Esophagus muscularis mucosa (tissue), 4 donors: ENCODE measurements around the gene TIMM29. TPM values are rescaled to one million over a fixed set of nuclear protein-coding genes. Genes with fewer than 3 reads are reported as not detected.
A peak's percentile ranks its signal among the peaks of the same experiment; 100 is the strongest.
"Not testable (repeated sequence)": the region's sequence is repeated elsewhere in the genome, so short reads cannot be mapped to it uniquely, and the experiment has no call there.

ENCODE experiments used
- DNase-seq: peaks from one replicate; pipeline ENCODE4 v3.0.0-alpha.2; 2017; ENCODE audit errors: extremely low spot score
- H3K27ac ChIP-seq, 4 donors: fragments of 200-600 bp; sonication (generic); replicated peaks in 1 of 4; 1 replicate in 3 of 4; 2 replicates in 1 of 4; pipeline ENCODE4 v1.5.1; 2016 to 2019; ENCODE audit warnings: mild to moderate bottlenecking in 1 of 4
- H3K27me3 ChIP-seq, 4 donors: fragments of 200-600 bp; sonication (generic); one replicate each; pipeline versions ENCODE4 v1.5.1 to v1.6.0; 2016 to 2019
- H3K36me3 ChIP-seq, 4 donors: fragments of 200-600 bp; sonication (generic); one replicate each; pipeline ENCODE4 v1.5.1; 2016 to 2019
- H3K4me1 ChIP-seq, 4 donors: fragments of 200-600 bp; sonication (generic); one replicate each; pipeline ENCODE4 v1.5.1; 2016 to 2019
- H3K4me3 ChIP-seq, 4 donors: fragments of 200-600 bp; sonication (generic); 1 replicate in 2 of 4; 2 replicates in 2 of 4; pipeline ENCODE4 v1.5.1; 2016 to 2019; ENCODE audit warnings: mild to moderate bottlenecking in 4 of 4, moderate library complexity in 1 of 4
- H3K9me3 ChIP-seq, 4 donors: fragments of 200-600 bp; sonication (generic); 1 replicate in 3 of 4; 2 replicates in 1 of 4; pipeline ENCODE4 v1.5.1; 2016 to 2019
- EP300 ChIP-seq: sonication (generic); formaldehyde crosslinking; IDR thresholded peaks from one replicate; pipeline ENCODE4 v1.6.1; 2017; ENCODE audit warnings: antibody characterized with exemption
- POLR2A ChIP-seq: fragments of 450-650 bp; IDR thresholded peaks from one replicate; pipeline ENCODE4 v1.6.1; 2017; ENCODE audit warnings: antibody characterized with exemption, moderate library complexity, mild to moderate bottlenecking, low read depth
- POLR2AphosphoS5 ChIP-seq, 2 donors: sonication (generic); formaldehyde crosslinking; IDR thresholded peaks; one replicate each; pipeline ENCODE4 v1.6.1; 2017; ENCODE audit warnings: antibody characterized with exemption in 2 of 2
- WGBS: methylation state at CpG from one replicate; pipeline ENCODE4 v1.1.5; 2018; 5-methylcytosine and 5-hydroxymethylcytosine counted together
- intact Hi-C: fragments of 100-400 bp; cut with DNase I; formaldehyde crosslinking; loops from one replicate; pipeline ENCODE4 v1.15.1; 2023
- total RNA-seq, 4 donors: library from RNA; depleted of rRNA; stranded (reverse); fragments of >200 nt; gene quantifications; one replicate each; pipeline versions ENCODE4 v1.1.0 to v1.2.1, GENCODE V29; 2016
- TF ChIP-seq, protein P1 (sequence below), 3 experiments: fragments of 200-600 bp in 2 of 3; fragments of 450-650 bp in 1 of 3; sonication (generic) in 2 of 3; IDR thresholded peaks; one replicate each; pipeline ENCODE4 v1.5.1; 2017 to 2019; ENCODE audit warnings: antibody characterized with exemption in 3 of 3, mild to moderate bottlenecking in 2 of 3, moderate library complexity in 1 of 3

Gene TIMM29
- total RNA-seq, 4 donors from 2014 or later: 32.6 to 58.7 (median 45.9) TPM

DNA sequence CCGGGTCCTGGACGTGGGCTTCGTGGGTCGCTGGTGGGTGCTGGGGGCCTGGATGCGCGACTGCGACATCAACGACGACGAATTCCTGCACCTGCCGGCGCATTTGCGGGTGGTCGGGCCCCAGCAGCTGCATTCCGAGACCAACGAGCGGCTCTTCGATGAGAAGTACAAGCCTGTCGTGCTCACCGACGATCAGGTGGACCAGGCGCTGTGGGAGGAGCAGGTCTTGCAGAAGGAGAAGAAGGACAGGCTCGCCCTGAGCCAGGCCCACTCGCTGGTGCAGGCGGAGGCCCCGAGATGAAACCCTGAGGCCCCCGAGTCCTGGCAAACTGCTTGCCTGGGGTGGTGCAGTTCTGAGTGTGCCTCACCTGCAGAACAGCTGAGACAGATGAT is 787 bp downstream of the TIMM29 start:
- WGBS: 0% methylated on average over 13 of the region's 27 CpGs
- H3K4me3 ChIP-seq: peak overlapping the region; percentile 93 to 100 (median 98)
- intact Hi-C loops: loop anchor here (5.0 kb wide), 1 partner anchor 57 kb away; the partner anchor contains the start of gene CARM1

DNA sequence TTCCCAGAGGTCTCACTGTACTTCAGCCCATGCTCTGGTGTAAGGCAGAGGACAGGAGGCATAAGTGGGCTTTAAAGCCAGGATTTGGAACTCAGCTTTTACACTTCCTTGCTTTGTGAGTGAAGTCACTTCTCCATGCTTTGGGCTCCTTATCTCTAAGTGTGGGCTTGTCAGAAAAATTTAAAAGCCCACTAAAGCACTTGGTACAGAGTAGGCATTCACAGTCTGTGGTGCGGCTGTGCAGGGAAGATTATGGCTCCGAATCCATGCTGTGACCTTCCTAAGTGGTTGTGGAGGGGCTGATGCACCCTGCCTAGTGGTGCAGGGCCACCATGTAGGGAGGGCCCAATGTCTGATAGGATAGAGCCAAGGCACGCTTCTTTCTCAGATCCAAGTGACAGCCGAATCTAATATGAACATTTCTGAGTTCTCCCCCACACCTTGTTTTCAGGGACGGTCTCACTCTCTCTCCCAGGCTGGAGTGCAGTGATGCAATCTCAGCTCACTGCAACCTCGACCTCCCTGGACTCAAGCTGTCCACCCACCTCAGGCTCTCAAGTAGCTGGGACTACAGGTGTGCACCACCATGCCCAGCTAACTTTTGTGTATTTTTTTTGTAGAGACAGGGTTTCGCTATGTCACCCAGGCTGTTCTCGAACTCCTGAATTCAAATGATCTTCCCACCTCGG is 6.9 kb downstream of the TIMM29 start:
- intact Hi-C loops: loop anchor here (10.0 kb wide), 2 partner anchors 99 to 199 kb away; no protein-coding TSS in a partner anchor
- TF ChIP-seq EP300: no peak
- TF ChIP-seq POLR2A: no peak
- 92% methylated on average over 7 of the region's 9 CpGs for WGBS
- H3K9me3 ChIP-seq: no peaks in the 10 kb centered on the region
- no peaks in the 10 kb centered on the region for H3K27me3 ChIP-seq
- H3K4me1 ChIP-seq: peaks cover 4 to 23% (median 16%) of the 10 kb centered on the region in 4 donors
- no peak overlapping the region for H3K4me3 ChIP-seq
- H3K27ac ChIP-seq: no peak overlapping the region
- peaks cover 0 to 26% (median 21%) of the 10 kb centered on the region in 4 donors for H3K36me3 ChIP-seq
- DNase-seq: no peak

More for the DNA sequence above, 787 bp downstream of the TIMM29 start:
- DNase-seq: no peak
- Histone ChIP-seq H3K27me3 (no peaks in the 10 kb centered on the region), H3K27ac (peak overlapping the region; percentile 88 to 92 (median 90)), H3K4me1 (peaks cover 26 to 42% (median 34%) of the 10 kb centered on the region in 4 donors), H3K36me3 (peaks cover 0 to 46% (median 33%) of the 10 kb centered on the region in 4 donors), H3K9me3 (no peaks in the 10 kb centered on the region)
- TF ChIP-seq POLR2AphosphoS5 (IDR thresholded peaks at IDR 0.05) (no peak), EP300 (no peak), POLR2A (no peak)
- TF ChIP-seq, protein P1, sequence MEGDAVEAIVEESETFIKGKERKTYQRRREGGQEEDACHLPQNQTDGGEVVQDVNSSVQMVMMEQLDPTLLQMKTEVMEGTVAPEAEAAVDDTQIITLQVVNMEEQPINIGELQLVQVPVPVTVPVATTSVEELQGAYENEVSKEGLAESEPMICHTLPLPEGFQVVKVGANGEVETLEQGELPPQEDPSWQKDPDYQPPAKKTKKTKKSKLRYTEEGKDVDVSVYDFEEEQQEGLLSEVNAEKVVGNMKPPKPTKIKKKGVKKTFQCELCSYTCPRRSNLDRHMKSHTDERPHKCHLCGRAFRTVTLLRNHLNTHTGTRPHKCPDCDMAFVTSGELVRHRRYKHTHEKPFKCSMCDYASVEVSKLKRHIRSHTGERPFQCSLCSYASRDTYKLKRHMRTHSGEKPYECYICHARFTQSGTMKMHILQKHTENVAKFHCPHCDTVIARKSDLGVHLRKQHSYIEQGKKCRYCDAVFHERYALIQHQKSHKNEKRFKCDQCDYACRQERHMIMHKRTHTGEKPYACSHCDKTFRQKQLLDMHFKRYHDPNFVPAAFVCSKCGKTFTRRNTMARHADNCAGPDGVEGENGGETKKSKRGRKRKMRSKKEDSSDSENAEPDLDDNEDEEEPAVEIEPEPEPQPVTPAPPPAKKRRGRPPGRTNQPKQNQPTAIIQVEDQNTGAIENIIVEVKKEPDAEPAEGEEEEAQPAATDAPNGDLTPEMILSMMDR (IDR thresholded peaks at IDR 0.05): no peak

DNA sequence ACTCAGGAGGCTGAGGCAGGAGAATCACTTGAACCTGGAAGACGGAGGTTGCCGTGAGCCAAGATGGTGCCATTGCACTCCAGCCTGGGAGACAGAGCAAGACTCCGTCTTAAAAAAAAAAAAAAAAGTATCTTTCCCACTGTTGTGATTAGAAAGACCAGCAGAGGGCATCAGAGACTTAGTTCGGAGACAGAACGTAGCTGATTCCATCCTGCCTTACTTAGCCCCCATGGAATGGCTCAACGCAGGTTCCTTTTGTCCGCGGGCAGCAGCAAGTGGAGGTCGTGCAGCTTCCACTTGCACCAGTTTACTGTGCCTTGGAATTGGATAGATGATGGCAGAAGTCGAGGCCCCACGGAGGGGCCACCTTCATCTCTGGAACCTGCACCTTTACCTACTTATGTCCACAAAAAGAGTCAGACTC is 8.1 kb downstream of the TIMM29 start:
- Histone ChIP-seq H3K27me3 (no peaks in the 10 kb centered on the region), H3K27ac (peak overlapping the region in 1 of 4 donors; percentile 26), H3K9me3 (no peaks in the 10 kb centered on the region), H3K4me1 (peaks cover 0 to 12% (median 10%) of the 10 kb centered on the region in 4 donors), H3K36me3 (peaks cover 0 to 19% (median 14%) of the 10 kb centered on the region in 4 donors), H3K4me3 (peak overlapping the region in 2 of 4 donors; percentile 13 to 14)
- WGBS: under 1% methylated on average over 11 of the region's 11 CpGs
- intact Hi-C loops: loop anchor here (10.0 kb wide), 2 partner anchors 98 to 198 kb away; no protein-coding TSS in a partner anchor
- no peak for DNase-seq
- TF ChIP-seq, protein P1 (IDR thresholded peaks at IDR 0.05): peak; percentile 54 to 66 (median 66)
- no peak for TF ChIP-seq POLR2AphosphoS5 (IDR thresholded peaks at IDR 0.05)

DNA sequence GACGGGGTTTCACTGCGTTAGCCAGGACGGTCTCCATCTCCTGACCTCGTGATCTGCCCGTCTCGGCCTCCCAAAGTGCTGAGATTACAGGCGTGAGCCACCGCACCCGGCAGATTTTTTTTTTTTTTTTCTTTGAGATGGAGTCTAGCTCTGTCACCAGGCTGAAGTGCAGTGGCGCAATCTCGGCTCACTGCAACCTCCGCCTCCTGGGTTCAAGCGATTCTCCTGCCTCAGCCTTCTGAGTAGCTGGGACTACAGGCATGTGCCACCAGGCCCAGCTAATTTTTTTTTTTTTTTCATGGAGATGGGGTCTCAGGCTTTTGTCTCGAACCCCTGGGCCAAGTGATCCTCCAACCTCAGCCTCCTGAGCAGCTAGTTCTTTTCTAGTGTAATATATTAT is 13.0 kb downstream of the TIMM29 start:
- WGBS: 84% methylated on average over 14 of the region's 14 CpGs
- not testable (repeated sequence) for H3K27ac ChIP-seq, H3K9me3 ChIP-seq, DNase-seq, H3K27me3 ChIP-seq, H3K36me3 ChIP-seq, H3K4me3 ChIP-seq
- intact Hi-C loops: loop anchor here (5.0 to 10.0 kb wide), 2 partner anchors 36 to 73 kb away; no protein-coding TSS in a partner anchor
- H3K4me1 ChIP-seq: peaks cover 0 to 12% (median 9%) of the 10 kb centered on the region in 4 donors

DNA sequence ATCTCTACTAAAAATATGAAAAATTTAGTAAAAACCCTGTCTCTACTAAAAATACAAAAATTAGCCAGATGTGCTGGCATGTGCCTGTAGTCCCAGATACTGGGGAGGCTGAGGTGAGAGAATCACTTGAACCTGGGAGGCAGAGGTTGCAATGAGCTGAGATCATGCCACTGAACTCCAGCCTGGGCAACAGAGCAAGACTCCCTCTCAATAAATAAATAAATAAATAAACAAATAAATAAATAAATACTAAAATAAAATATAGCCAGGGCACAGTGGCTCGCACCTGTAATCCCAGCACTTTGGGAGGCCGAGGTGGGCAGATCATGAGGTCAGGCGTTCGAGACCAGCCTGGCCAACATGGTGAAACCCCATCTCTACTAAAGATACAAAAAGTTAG is 14.8 kb downstream of the TIMM29 start:
- not testable (repeated sequence) for H3K4me3 ChIP-seq, H3K4me1 ChIP-seq, H3K36me3 ChIP-seq, DNase-seq, H3K27me3 ChIP-seq, H3K27ac ChIP-seq, H3K9me3 ChIP-seq
- WGBS: 99% methylated on average over 4 of the region's 4 CpGs
- intact Hi-C loops: loop anchor here (5.0 to 10.0 kb wide), 2 partner anchors 34 to 71 kb away; no protein-coding TSS in a partner anchor

DNA sequence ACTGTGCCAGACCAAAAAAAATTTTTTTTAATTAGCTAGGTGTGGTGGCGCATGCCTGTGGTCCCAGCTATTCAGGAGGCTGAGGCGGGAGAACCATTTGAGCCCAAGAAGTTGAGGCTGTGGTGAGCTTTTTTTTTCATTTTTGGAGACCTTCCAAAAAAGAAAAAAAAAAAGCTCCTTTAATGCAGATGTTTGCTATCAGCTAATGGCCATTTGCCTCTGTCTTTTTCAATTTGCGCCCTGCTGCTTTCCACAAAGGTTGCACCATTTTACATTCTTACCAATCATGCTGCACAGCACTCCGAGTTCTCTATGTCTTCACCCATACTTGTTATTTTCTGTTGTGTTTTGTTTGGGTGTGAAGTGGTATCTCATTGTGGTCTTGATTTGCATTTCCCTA is 16.7 kb downstream of the TIMM29 start:
- DNase-seq: no peak
- WGBS: 88% methylated on average over 4 of the region's 4 CpGs
- Histone ChIP-seq H3K27ac (no peak overlapping the region), H3K36me3 (no peaks in the 10 kb centered on the region), H3K4me1 (peaks cover 0 to 5% (median 4%) of the 10 kb centered on the region in 4 donors), H3K4me3 (no peak overlapping the region), H3K9me3 (no peaks in the 10 kb centered on the region), H3K27me3 (no peaks in the 10 kb centered on the region)
- TF ChIP-seq POLR2AphosphoS5 (IDR thresholded peaks at IDR 0.05): no peak
- intact Hi-C loops: loop anchor here (10.0 kb wide), 1 partner anchor 70 kb away; no protein-coding TSS in a partner anchor
